Measurements from ENCODE around the gene PKMYT1.
"Not testable (repeated sequence)": the region's sequence is repeated elsewhere in the genome, so short reads cannot be mapped to it uniquely, and the experiment has no call there.

Gene PKMYT1

GRCh38 chr16:2933701-2934100 is 46.5 kb downstream of the PKMYT1 start:
- DNase-seq (ENCODE audit: low read depth): no peak

- DNase-seq (ENCODE audit: low read depth): no peak
Observed at GRCh38 chr16:2933136-2933535, 47.1 kb downstream of the PKMYT1 start.

- not testable (repeated sequence) for DNase-seq (ENCODE audit: low read depth)
Observed at GRCh38 chr16:2931231-2931914, 48.9 kb downstream of the PKMYT1 start.

GRCh38 chr16:2930236-2930635 is 50.0 kb downstream of the PKMYT1 start:
- DNase-seq (ENCODE audit: low read depth): no peak

- DNase-seq (ENCODE audit: low read depth): no peak
Observed at GRCh38 chr16:2929693-2930092, 50.6 kb downstream of the PKMYT1 start.

GRCh38 chr16:2928796-2929195 is 51.5 kb downstream of the PKMYT1 start:
- no peak for DNase-seq (ENCODE audit: low read depth)

- not testable (repeated sequence) for DNase-seq (ENCODE audit: low read depth)
Observed at GRCh38 chr16:2928151-2928550, 52.1 kb downstream of the PKMYT1 start.

GRCh38 chr16:2927010-2927646 is 53.1 kb downstream of the PKMYT1 start:
- peak; percentile 67 for DNase-seq (ENCODE audit: low read depth)

- no peak for DNase-seq (ENCODE audit: low read depth)
Observed at GRCh38 chr16:2926650-2926999, 53.6 kb downstream of the PKMYT1 start.

GRCh38 chr16:2925951-2926649 is 54.1 kb downstream of the PKMYT1 start:
- no peak for DNase-seq (ENCODE audit: low read depth)

- no peak for DNase-seq (ENCODE audit: low read depth)
Observed at GRCh38 chr16:2924901-2925755, 55.1 kb downstream of the PKMYT1 start.

- no peak for DNase-seq (ENCODE audit: low read depth)
Observed at GRCh38 chr16:2923481-2923880, 56.8 kb downstream of the PKMYT1 start.
